GM18498 (cell line): ENCODE measurements around the gene DYNC2I2.
"Not testable (repeated sequence)": the region's sequence is repeated elsewhere in the genome, so short reads cannot be mapped to it uniquely, and the experiment has no call there.

ENCODE experiments used
- ATAC-seq: cut with Tn5 transposase; IDR thresholded peaks from one replicate; pipeline ENCODE4 v1.9.1; 2021; ENCODE audit warnings: mild to moderate bottlenecking, moderate library complexity; ENCODE audit not compliant: unreplicated experiment

Gene DYNC2I2

GRCh38 chr9:128687453-128687852 lies 30.8 kb upstream of the DYNC2I2 start:
- ATAC-seq = no peak

- ATAC-seq = no peak
Measured at GRCh38 chr9:128685636-128686489, 29.2 kb upstream of the DYNC2I2 start.

GRCh38 chr9:128684325-128685199 lies 27.9 kb upstream of the DYNC2I2 start:
- ATAC-seq = peak; percentile 26

GRCh38 chr9:128684065-128684324 lies 27.3 kb upstream of the DYNC2I2 start:
- ATAC-seq = no peak

GRCh38 chr9:128683340-128684064 lies 26.9 kb upstream of the DYNC2I2 start:
- ATAC-seq = peak; percentile 34

- no peak for ATAC-seq
Measured at GRCh38 chr9:128677794-128678193, 21.1 kb upstream of the DYNC2I2 start.

- no peak for ATAC-seq
Measured at GRCh38 chr9:128675382-128675781, 18.7 kb upstream of the DYNC2I2 start.

GRCh38 chr9:128669786-128670185 lies 13.1 kb upstream of the DYNC2I2 start:
- ATAC-seq = no peak

- not testable (repeated sequence) for ATAC-seq
Measured at GRCh38 chr9:128666481-128666941, 9.9 kb upstream of the DYNC2I2 start.

GRCh38 chr9:128657796-128658195 lies 1.1 kb upstream of the DYNC2I2 start:
- no peak for ATAC-seq

- no peak for ATAC-seq
Measured at GRCh38 chr9:128657344-128657704, 677 bp upstream of the DYNC2I2 start.

GRCh38 chr9:128654481-128654880 lies 2.2 kb downstream of the DYNC2I2 start:
- ATAC-seq = no peak

GRCh38 chr9:128653908-128654307 lies 2.7 kb downstream of the DYNC2I2 start:
- no peak for ATAC-seq

- ATAC-seq = no peak
Measured at GRCh38 chr9:128651798-128652197, 4.8 kb downstream of the DYNC2I2 start.

GRCh38 chr9:128648206-128648605 lies 8.4 kb downstream of the DYNC2I2 start:
- not testable (repeated sequence) for ATAC-seq

GRCh38 chr9:128643519-128644300 lies 12.9 kb downstream of the DYNC2I2 start:
- peak; percentile 68 for ATAC-seq

- ATAC-seq = no peak
Measured at GRCh38 chr9:128642675-128643245, 13.9 kb downstream of the DYNC2I2 start.

GRCh38 chr9:128640603-128641002 lies 16.0 kb downstream of the DYNC2I2 start:
- ATAC-seq = no peak

- no peak for ATAC-seq
Measured at GRCh38 chr9:128638580-128638979, 18.1 kb downstream of the DYNC2I2 start.

- ATAC-seq = no peak
Measured at GRCh38 chr9:128637656-128638055, 19.0 kb downstream of the DYNC2I2 start.
